Thyroid gland (tissue), 4 donors: ENCODE results near the gene ETFDH. TPM values are rescaled to one million over a fixed set of nuclear protein-coding genes. Genes with fewer than 3 reads are reported as not detected.

ENCODE experiments used
- DNase-seq, 2 donors: peaks; one replicate each; pipeline ENCODE4 v3.0.0-alpha.2; 2019
- H3K27ac ChIP-seq, 3 donors: fragments of 200-600 bp; sonication (generic); 1 replicate in 2 of 3; 2 replicates in 1 of 3; pipeline ENCODE4 v1.5.1; 2016 to 2019; ENCODE audit warnings: mild to moderate bottlenecking in 1 of 3, moderate library complexity in 1 of 3
- H3K27me3 ChIP-seq: fragments of 200-600 bp; sonication (generic); one replicate; pipeline ENCODE4 v1.5.1; 2019
- H3K36me3 ChIP-seq, 2 donors: fragments of 200-600 bp; sonication (generic); one replicate each; pipeline ENCODE4 v1.5.1; 2016 to 2019
- H3K4me1 ChIP-seq, 2 donors: fragments of 200-600 bp; sonication (generic); one replicate each; pipeline ENCODE4 v1.5.1; 2017 to 2019
- H3K4me3 ChIP-seq, 3 donors: fragments of 200-600 bp; sonication (generic); replicated peaks in 1 of 3; 1 replicate in 2 of 3; 2 replicates in 1 of 3; pipeline ENCODE4 v1.5.1; 2016; ENCODE audit warnings: mild to moderate bottlenecking in 1 of 3
- H3K9me3 ChIP-seq: fragments of 200-600 bp; sonication (generic); one replicate; pipeline ENCODE4 v1.5.1; 2017
- POLR2A ChIP-seq, 2 donors: fragments of 450-650 bp; IDR thresholded peaks; one replicate each; pipeline ENCODE4 v1.6.1; 2017; ENCODE audit warnings: antibody characterized with exemption in 2 of 2, mild to moderate bottlenecking in 2 of 2, moderate library complexity in 1 of 2
- WGBS, 2 donors: methylation state at CpG; one replicate each; pipeline ENCODE4 v1.1.5; 2017; 5-methylcytosine and 5-hydroxymethylcytosine counted together
- intact Hi-C: fragments of 100-400 bp; cut with DNase I; formaldehyde crosslinking; loops from one replicate; pipeline ENCODE4 v1.15.1; 2023
- total RNA-seq, 4 donors: library from RNA; depleted of rRNA; stranded (reverse); fragments of >200 nt; gene quantifications; one replicate each; pipeline ENCODE4 v1.2.3, GENCODE V29; 2016
- TF ChIP-seq, protein P1 (sequence below), 6 experiments: fragments of 200-600 bp in 3 of 6; fragments of 450-650 bp in 3 of 6; sonication (generic) in 3 of 6; IDR thresholded peaks; one replicate each; pipeline ENCODE4 v1.5.1; 2016 to 2019; ENCODE audit warnings: antibody characterized with exemption in 6 of 6, mild to moderate bottlenecking in 2 of 6, inconsistent platforms in 1 of 6, moderate library complexity in 1 of 6

ETFDH gene
- total RNA-seq, 4 donors from 2014 or later, result 32.6 to 64.0 (median 52.3) TPM

DNA sequence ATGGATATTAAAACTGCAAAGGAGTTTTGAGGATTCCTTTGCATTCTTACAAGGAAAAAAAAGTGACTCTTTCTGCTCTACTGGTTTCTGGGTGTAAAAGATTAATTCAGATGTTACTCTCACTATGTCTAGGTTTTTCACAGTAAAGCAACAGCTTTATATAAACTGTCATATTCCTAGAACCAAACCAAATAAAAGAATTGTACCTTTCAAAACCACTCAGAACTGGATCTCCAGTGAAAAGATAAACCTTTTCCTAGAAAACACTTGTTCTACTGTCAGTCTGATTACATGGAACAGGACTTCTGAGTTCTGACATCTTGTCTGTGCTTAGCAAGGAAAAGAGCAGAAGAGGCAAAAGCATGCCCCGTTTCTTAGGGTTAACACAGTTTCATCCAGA, 56.1 kb downstream of the ETFDH start:
- H3K9me3 ChIP-seq, result no peaks in the 10 kb centered on the region
- no peak overlapping the region for H3K27ac ChIP-seq
- intact Hi-C loops, result loop anchor here (2.0 to 10.0 kb wide), 2 partner anchors 123 to 717 kb away; no protein-coding TSS in a partner anchor
- H3K27me3 ChIP-seq, result no peaks in the 10 kb centered on the region
- no peak for DNase-seq
- no peaks in the 10 kb centered on the region for H3K36me3 ChIP-seq
- no peaks in the 10 kb centered on the region for H3K4me1 ChIP-seq
- no peak overlapping the region for H3K4me3 ChIP-seq
- TF ChIP-seq, protein P1, sequence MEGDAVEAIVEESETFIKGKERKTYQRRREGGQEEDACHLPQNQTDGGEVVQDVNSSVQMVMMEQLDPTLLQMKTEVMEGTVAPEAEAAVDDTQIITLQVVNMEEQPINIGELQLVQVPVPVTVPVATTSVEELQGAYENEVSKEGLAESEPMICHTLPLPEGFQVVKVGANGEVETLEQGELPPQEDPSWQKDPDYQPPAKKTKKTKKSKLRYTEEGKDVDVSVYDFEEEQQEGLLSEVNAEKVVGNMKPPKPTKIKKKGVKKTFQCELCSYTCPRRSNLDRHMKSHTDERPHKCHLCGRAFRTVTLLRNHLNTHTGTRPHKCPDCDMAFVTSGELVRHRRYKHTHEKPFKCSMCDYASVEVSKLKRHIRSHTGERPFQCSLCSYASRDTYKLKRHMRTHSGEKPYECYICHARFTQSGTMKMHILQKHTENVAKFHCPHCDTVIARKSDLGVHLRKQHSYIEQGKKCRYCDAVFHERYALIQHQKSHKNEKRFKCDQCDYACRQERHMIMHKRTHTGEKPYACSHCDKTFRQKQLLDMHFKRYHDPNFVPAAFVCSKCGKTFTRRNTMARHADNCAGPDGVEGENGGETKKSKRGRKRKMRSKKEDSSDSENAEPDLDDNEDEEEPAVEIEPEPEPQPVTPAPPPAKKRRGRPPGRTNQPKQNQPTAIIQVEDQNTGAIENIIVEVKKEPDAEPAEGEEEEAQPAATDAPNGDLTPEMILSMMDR (IDR thresholded peaks at IDR 0.05), result no peak
- TF ChIP-seq POLR2A (IDR thresholded peaks at IDR 0.05), result no peak
- WGBS, 2 donors, result 62 to 63% methylated on average over 1 of the region's 1 CpG

DNA sequence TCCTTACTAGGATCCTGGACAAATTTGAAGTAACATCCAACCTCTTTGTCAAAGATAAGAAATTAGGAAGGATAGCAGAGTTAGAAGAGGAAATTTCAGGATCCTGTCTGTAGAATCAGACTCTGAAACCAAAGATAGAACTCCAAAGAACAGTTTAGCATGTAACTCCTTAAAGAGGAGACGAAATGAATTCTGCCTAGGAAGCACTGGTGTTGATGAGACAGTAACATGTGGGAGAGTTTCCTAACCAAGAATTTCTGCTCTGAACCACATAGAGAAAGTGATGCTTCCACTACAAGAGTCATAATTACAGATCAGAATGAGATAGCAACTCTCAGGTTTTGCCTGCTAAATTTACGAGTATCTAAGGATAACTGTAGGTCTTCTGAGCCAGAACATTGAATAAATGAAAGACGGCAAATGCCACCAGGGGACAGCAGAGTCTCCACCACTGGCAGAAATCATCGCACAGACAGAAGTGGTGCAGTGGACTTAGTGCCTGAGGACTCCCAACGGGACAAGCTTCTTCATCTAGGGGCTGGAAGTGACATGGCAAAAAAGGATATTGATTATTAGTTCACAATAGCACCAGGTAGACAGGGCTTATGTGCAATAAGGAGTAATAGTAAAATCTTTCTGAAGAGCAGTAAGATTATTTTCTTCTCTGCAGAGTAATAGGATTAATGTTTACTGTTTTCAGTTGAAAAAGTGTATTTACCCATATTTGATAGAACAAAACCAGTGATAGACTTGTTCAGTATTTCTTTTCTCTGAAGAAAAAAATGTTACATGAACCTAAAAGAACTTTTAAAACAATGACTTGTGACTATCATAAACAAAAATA, 57.8 kb downstream of the ETFDH start:
- peak; percentile 73 to 77 for DNase-seq
- WGBS, 2 donors, result 17 to 18% methylated on average over 5 of the region's 5 CpGs
- no peak overlapping the region for H3K27ac ChIP-seq
- no peaks in the 10 kb centered on the region for H3K36me3 ChIP-seq
- no peak overlapping the region for H3K4me3 ChIP-seq
- H3K4me1 ChIP-seq, result no peaks in the 10 kb centered on the region
- no peaks in the 10 kb centered on the region for H3K9me3 ChIP-seq
- intact Hi-C loops, result loop anchor here (2.0 to 10.0 kb wide), 3 partner anchors 121 to 715 kb away; no protein-coding TSS in a partner anchor
- no peaks in the 10 kb centered on the region for H3K27me3 ChIP-seq
- no peak for TF ChIP-seq POLR2A (IDR thresholded peaks at IDR 0.05)
- TF ChIP-seq, protein P1 (IDR thresholded peaks at IDR 0.05), result peak; percentile 74 to 99 (median 92)

- Histone ChIP-seq H3K27me3 (no peaks in the 10 kb centered on the region), H3K27ac (no peak overlapping the region), H3K9me3 (no peaks in the 10 kb centered on the region), H3K4me1 (no peaks in the 10 kb centered on the region), H3K36me3 (no peaks in the 10 kb centered on the region), H3K4me3 (no peak overlapping the region)
- DNase-seq, result no peak
- intact Hi-C loops, result loop anchor here (10.0 kb wide), 1 partner anchor 436 kb away; no protein-coding TSS in a partner anchor
- WGBS, 2 donors, result 96 to 97% methylated on average over 2 of the region's 2 CpGs
- TF ChIP-seq, protein P1 (IDR thresholded peaks at IDR 0.05), result no peak
- TF ChIP-seq POLR2A (IDR thresholded peaks at IDR 0.05), result no peak
These were observed 66.8 kb downstream of the ETFDH start for GRCh38 chr4:158738866-158739265.

- WGBS, 2 donors, result 89 to 97% methylated on average over 2 of the region's 2 CpGs
- H3K27me3 ChIP-seq, result no peaks in the 10 kb centered on the region
- H3K9me3 ChIP-seq, result no peaks in the 10 kb centered on the region
- no peak overlapping the region for H3K4me3 ChIP-seq
- H3K27ac ChIP-seq, result no peak overlapping the region
- intact Hi-C loops, result loop anchor here (10.0 kb wide), 1 partner anchor 435 kb away; no protein-coding TSS in a partner anchor
- H3K36me3 ChIP-seq, result no peaks in the 10 kb centered on the region
- H3K4me1 ChIP-seq, result no peaks in the 10 kb centered on the region
- TF ChIP-seq POLR2A (IDR thresholded peaks at IDR 0.05), result no peak
- TF ChIP-seq, protein P1 (IDR thresholded peaks at IDR 0.05), result no peak
- DNase-seq, result no peak
These were observed 67.5 kb downstream of the ETFDH start for GRCh38 chr4:158739600-158739999.
